ENCODE results near the gene SMIM7. TPM values are rescaled to one million over a fixed set of nuclear protein-coding genes. Genes with fewer than 3 reads are reported as not detected.
A peak's percentile ranks its signal among the peaks of the same experiment; 100 is the strongest.

The SMIM7 gene
- total RNA-seq, 2 donors from 2014 or later: 50.9 to 56.7 TPM

DNA sequence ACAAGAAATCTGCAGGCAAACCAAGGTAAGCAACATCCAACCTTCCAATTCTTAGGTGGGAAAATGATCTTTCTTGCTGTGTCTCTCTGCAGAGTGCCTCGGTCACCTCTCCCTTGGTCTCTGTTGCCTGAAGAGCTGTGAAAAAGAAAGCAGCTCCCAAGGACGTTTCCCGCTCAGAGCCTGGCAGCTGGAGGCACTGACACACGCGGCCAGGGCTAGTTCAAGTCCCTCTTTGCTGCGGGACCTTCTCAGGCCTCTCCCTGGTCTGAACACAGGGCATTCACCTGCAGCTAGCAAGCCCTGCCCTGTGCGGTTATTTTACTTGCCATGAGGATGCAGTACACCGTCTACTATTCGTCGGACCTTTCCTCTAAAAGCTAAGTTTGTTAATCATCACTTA is 35.7 kb downstream of the SMIM7 start:
- Histone ChIP-seq H3K4me1 (peaks cover 0 to 71% of the 10 kb centered on the region in 2 donors), H3K4me3 (no peak overlapping the region), H3K36me3 (no peaks in the 10 kb centered on the region), H3K27me3 (no peaks in the 10 kb centered on the region), H3K27ac (peak overlapping the region; percentile 18 to 26), H3K9me3 (no peaks in the 10 kb centered on the region)
- DNase-seq (ENCODE audit: low spot score): no peak
- TF ChIP-seq, protein P1, sequence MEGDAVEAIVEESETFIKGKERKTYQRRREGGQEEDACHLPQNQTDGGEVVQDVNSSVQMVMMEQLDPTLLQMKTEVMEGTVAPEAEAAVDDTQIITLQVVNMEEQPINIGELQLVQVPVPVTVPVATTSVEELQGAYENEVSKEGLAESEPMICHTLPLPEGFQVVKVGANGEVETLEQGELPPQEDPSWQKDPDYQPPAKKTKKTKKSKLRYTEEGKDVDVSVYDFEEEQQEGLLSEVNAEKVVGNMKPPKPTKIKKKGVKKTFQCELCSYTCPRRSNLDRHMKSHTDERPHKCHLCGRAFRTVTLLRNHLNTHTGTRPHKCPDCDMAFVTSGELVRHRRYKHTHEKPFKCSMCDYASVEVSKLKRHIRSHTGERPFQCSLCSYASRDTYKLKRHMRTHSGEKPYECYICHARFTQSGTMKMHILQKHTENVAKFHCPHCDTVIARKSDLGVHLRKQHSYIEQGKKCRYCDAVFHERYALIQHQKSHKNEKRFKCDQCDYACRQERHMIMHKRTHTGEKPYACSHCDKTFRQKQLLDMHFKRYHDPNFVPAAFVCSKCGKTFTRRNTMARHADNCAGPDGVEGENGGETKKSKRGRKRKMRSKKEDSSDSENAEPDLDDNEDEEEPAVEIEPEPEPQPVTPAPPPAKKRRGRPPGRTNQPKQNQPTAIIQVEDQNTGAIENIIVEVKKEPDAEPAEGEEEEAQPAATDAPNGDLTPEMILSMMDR (IDR thresholded peaks at IDR 0.05): no peak

DNA sequence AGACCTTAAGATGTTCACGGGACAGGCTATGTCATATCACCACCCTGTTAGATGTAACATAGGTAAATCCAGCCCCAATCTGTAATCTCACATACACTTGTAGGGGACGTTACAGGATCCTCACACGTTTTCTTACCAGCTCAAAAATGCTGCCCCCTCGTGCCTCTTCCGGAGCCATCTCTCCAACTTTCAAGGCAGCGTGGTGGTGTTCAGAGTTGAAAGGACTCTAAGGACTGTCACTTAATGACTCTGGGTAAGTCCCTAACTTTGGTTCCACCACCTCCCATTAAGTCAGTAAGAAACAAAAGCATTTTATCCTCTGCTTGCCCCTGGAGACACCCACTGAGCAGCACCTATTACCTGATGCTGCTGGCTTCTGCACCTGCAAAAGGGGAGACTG is 36.4 kb downstream of the SMIM7 start:
- Histone ChIP-seq H3K4me3 (no peak overlapping the region), H3K9me3 (no peaks in the 10 kb centered on the region), H3K27ac (no peak overlapping the region), H3K36me3 (no peaks in the 10 kb centered on the region), H3K27me3 (no peaks in the 10 kb centered on the region), H3K4me1 (peaks cover 0 to 70% of the 10 kb centered on the region in 2 donors)
- TF ChIP-seq, protein P1 (IDR thresholded peaks at IDR 0.05): no peak
- DNase-seq (ENCODE audit: low spot score): no peak

DNA sequence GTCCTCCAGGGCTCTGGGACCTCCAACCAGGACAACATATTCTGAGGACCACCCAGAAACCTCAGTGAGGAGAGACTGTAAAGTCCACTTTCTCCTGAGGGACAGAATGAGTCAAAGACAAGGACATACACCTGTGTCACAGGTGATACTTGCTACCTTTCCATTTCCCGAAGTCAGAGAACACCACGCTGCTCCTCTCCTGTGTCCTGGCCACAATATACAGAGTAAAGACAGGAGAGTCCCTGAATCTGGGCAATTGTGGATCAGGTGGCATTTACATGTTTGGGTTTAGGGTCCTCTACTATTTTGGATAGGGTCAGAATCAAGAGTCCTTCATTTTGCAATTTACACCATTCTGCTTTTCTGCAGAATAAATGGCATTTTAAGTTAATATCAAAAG is 36.9 kb downstream of the SMIM7 start:
- no peak overlapping the region for H3K27ac ChIP-seq
- peaks cover 0 to 70% of the 10 kb centered on the region in 2 donors for H3K4me1 ChIP-seq
- H3K36me3 ChIP-seq: no peaks in the 10 kb centered on the region
- TF ChIP-seq, protein P1 (IDR thresholded peaks at IDR 0.05): no peak
- DNase-seq (ENCODE audit: low spot score): no peak
- no peak overlapping the region for H3K4me3 ChIP-seq
- H3K27me3 ChIP-seq: no peaks in the 10 kb centered on the region
- H3K9me3 ChIP-seq: no peaks in the 10 kb centered on the region

DNA sequence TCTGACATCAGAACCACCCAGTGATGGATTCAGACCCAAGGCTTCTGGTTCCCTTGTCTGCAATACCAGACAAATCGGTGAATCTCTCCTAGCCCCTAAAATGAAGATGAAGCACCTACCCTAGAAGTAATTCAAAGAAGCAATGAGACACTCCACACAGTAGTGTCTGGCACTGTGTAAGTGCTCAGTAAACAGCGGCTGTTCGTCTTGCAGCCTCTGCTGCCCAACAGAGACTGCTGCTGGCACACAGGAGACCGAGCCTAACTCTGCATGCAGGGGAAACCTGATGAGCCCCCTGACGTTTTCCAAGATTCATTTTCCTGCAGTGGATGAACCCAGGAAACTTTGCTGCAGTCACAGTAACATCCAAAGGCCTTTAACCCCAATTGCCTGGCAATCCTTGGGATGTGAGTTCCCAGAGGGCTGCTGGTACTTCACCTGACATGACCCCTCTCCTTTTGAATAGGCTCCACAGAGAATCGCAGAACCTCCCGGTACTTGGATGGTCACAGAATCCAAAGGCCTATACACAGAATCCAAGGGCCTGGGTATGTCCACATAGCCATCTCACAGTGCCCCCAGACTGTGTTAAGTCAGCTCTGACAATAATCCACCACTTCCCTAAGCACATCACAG is 38.7 kb downstream of the SMIM7 start:
- no peak for DNase-seq (ENCODE audit: low spot score)
- no peak overlapping the region for H3K4me3 ChIP-seq
- H3K36me3 ChIP-seq: no peaks in the 10 kb centered on the region
- peaks cover 0 to 59% of the 10 kb centered on the region in 2 donors for H3K4me1 ChIP-seq
- no peaks in the 10 kb centered on the region for H3K9me3 ChIP-seq
- TF ChIP-seq, protein P1 (IDR thresholded peaks at IDR 0.05): no peak
- H3K27me3 ChIP-seq: no peaks in the 10 kb centered on the region
- no peak overlapping the region for H3K27ac ChIP-seq

DNA sequence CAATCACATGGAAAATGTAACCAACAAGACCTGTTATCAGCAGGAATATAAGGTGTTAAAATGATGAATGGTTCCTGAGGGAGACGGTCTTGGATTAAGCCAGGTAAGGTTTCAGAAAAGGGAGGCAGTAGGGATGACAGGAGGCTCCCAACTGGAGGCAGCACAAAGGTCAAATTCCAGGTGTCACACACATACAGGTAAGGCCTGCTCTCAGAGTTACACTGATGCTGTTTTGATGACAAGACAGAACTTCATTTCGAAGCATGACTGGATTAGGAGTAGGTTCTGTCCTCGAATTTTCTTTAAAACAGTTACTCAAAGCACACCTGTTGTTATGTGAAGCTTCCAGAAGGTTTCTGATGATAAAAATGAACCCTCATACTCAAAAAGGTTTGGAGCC is 39.4 kb downstream of the SMIM7 start:
- TF ChIP-seq, protein P1 (IDR thresholded peaks at IDR 0.05): no peak
- H3K4me1 ChIP-seq: peaks cover 0 to 57% of the 10 kb centered on the region in 2 donors
- no peaks in the 10 kb centered on the region for H3K27me3 ChIP-seq
- DNase-seq (ENCODE audit: low spot score): no peak
- no peaks in the 10 kb centered on the region for H3K9me3 ChIP-seq
- no peak overlapping the region for H3K4me3 ChIP-seq
- H3K27ac ChIP-seq: no peak overlapping the region
- no peaks in the 10 kb centered on the region for H3K36me3 ChIP-seq

DNA sequence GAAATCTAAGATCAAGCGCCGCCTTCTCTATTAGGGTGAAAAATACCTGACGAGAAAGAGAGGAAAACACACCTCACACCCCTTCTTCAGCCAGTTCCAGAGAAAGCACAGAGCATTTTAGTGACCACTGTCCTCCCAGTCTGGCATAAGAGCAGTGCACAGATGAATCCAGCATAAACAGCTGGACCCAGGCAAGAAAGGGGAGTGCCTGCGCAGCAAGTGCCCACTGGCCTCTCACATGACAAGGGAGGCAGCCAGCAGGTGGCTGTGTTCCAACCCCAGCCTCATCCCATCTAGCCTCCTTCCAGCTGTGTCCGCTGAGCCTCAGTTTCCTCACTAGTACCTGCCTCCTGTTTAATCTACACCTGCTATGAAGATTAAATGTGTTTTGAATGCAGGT is 39.9 kb downstream of the SMIM7 start:
- Histone ChIP-seq H3K4me3 (no peak overlapping the region), H3K27me3 (no peaks in the 10 kb centered on the region), H3K9me3 (no peaks in the 10 kb centered on the region), H3K36me3 (no peaks in the 10 kb centered on the region), H3K4me1 (peaks cover 0 to 52% of the 10 kb centered on the region in 2 donors), H3K27ac (peak overlapping the region in 1 of 2 donors; percentile 48)
- no peak for DNase-seq (ENCODE audit: low spot score)
- TF ChIP-seq, protein P1 (IDR thresholded peaks at IDR 0.05): no peak

Measured in right atrium auricular region (tissue), 2 donors.